ENCODE measurements around the gene ADARB2.

- TF ChIP-seq CTCF (IDR thresholded peaks at IDR 0.05) (no peak), POLR2A (IDR thresholded peaks at IDR 0.05) (no peak)
Measured at GRCh38 chr10:1169981-1170866, 567.1 kb downstream of the ADARB2 start.
